Activated CD4-positive, alpha-beta memory T cell treated with anti-CD3 and anti-CD28 coated beads for 36 hours (primary cell): ENCODE results near the gene GPR101. TPM values are rescaled to one million over a fixed set of nuclear protein-coding genes. Genes with fewer than 3 reads are reported as not detected.

Experiments
- total RNA-seq, 2 experiments: library from RNA; stranded (reverse); gene quantifications; one replicate each; pipeline ENCODE4 v1.2.3, GENCODE V29; 2021

The GPR101 gene
- total RNA-seq, 2 experiments from 2014 or later: not detected

Other genes starting within 250 kb of the GPR101 start
- 100 to 1,000 TPM; 269 to 271 TPM for gene RBMX, start 153.3 kb downstream of the GPR101 start, total RNA-seq